Measurements from ENCODE around the gene PPP3R2.
"Not testable (repeated sequence)": the region's sequence is repeated elsewhere in the genome, so short reads cannot be mapped to it uniquely, and the experiment has no call there.

Gene PPP3R2

GRCh38 chr9:101594796-101595195 lies at the start of gene PPP3R2:
PPP3R2 (minus strand) TSS chr9:101594969; CDS start chr9:101594921, 48 bp downstream.
- DNase-seq (ENCODE audit: low spot score): no peak

- DNase-seq (ENCODE audit: low spot score): no peak
Measured at GRCh38 chr9:101639785-101640665, 45.3 kb upstream of the PPP3R2 start.

GRCh38 chr9:101639311-101639710 lies 44.5 kb upstream of the PPP3R2 start:
- DNase-seq (ENCODE audit: low spot score): no peak

- DNase-seq (ENCODE audit: low spot score): no peak
Measured at GRCh38 chr9:101636247-101636646, 41.5 kb upstream of the PPP3R2 start.

- DNase-seq (ENCODE audit: low spot score): no peak
Measured at GRCh38 chr9:101635473-101635872, 40.7 kb upstream of the PPP3R2 start.

- no peak for DNase-seq (ENCODE audit: low spot score)
Measured at GRCh38 chr9:101634741-101635409, 40.1 kb upstream of the PPP3R2 start.

- DNase-seq (ENCODE audit: low spot score): no peak
Measured at GRCh38 chr9:101632611-101633010, 37.8 kb upstream of the PPP3R2 start.

- no peak for DNase-seq (ENCODE audit: low spot score)
Measured at GRCh38 chr9:101631892-101632291, 37.1 kb upstream of the PPP3R2 start.

- no peak for DNase-seq (ENCODE audit: low spot score)
Measured at GRCh38 chr9:101629636-101630035, 34.9 kb upstream of the PPP3R2 start.

- no peak for DNase-seq (ENCODE audit: low spot score)
Measured at GRCh38 chr9:101628173-101628572, 33.4 kb upstream of the PPP3R2 start.

- DNase-seq (ENCODE audit: low spot score): no peak
Measured at GRCh38 chr9:101626295-101626694, 31.5 kb upstream of the PPP3R2 start.

GRCh38 chr9:101625876-101626275 lies 31.1 kb upstream of the PPP3R2 start:
- DNase-seq (ENCODE audit: low spot score): no peak

- no peak for DNase-seq (ENCODE audit: low spot score)
Measured at GRCh38 chr9:101620452-101620851, 25.7 kb upstream of the PPP3R2 start.

GRCh38 chr9:101618698-101619097 lies 23.9 kb upstream of the PPP3R2 start:
- DNase-seq (ENCODE audit: low spot score): no peak

- no peak for DNase-seq (ENCODE audit: low spot score)
Measured at GRCh38 chr9:101605547-101605946, 10.8 kb upstream of the PPP3R2 start.

- no peak for DNase-seq (ENCODE audit: low spot score)
Measured at GRCh38 chr9:101604296-101604695, 9.5 kb upstream of the PPP3R2 start.

GRCh38 chr9:101601904-101602765 lies 7.4 kb upstream of the PPP3R2 start:
- DNase-seq (ENCODE audit: low spot score): peak; percentile 49

- no peak for DNase-seq (ENCODE audit: low spot score)
Measured at GRCh38 chr9:101593345-101593744, 1.4 kb downstream of the PPP3R2 start.

- DNase-seq (ENCODE audit: low spot score): no peak
Measured at GRCh38 chr9:101592788-101593187, 2.0 kb downstream of the PPP3R2 start.

GRCh38 chr9:101591787-101592446 lies 2.9 kb downstream of the PPP3R2 start:
- DNase-seq (ENCODE audit: low spot score): no peak

- DNase-seq (ENCODE audit: low spot score): no peak
Measured at GRCh38 chr9:101590901-101591300, 3.9 kb downstream of the PPP3R2 start.

GRCh38 chr9:101590074-101590473 lies 4.7 kb downstream of the PPP3R2 start:
- DNase-seq (ENCODE audit: low spot score): not testable (repeated sequence)

Measured in HuH-7.5 (cell line).